Measurements from ENCODE around the gene OR51V1.

OR51V1 gene

GRCh38 chr11:5237420-5237819, 36.9 kb upstream of the OR51V1 start:
- Histone ChIP-seq H3K27me3 (ENCODE audit: insufficient read depth, low read length, poor library complexity) (peaks cover 10% of the 10 kb centered on the region), H3K9me3 (ENCODE audit: insufficient read depth, low read length, severe bottlenecking) (no peaks in the 10 kb centered on the region)

DNA sequence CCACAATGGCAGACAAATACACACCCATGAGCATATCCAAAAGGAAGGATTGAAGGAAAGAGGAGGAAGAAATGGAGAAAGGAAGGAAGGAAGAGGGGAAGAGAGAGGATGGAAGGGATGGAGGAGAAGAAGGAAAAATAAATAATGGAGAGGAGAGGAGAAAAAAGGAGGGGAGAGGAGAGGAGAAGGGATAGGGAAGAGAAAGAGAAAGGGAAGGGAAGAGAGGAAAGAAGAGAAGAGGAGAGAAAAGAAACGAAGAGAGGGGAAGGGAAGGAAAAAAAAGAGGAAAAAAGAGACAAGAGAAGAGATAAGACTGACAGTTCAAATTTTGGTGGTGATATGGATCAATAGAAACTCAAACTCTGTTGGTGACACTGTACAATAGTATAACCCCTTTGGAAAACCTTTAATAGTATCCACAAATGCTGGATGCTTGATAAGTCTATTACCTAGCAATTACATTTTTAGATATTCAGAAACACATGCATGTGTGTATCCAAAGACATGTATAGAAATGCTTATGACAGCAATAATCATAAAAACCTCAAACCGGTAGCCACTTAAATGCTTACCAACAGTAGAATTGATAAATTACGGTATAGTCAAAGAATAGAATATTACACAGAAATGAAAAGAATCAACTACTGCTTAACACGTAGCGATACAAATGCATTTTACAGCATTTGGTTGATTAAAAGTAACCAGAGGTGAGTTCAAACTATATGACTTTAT, 35.0 kb upstream of the OR51V1 start:
- peaks cover 8% of the 10 kb centered on the region for H3K27me3 ChIP-seq (ENCODE audit: insufficient read depth, low read length, poor library complexity)
- no peaks in the 10 kb centered on the region for H4K20me1 ChIP-seq (ENCODE audit: insufficient read depth, low read length)
- no peak overlapping the region for H3K27ac ChIP-seq (ENCODE audit: low read length)
- no peak overlapping the region for H3K4me3 ChIP-seq (ENCODE audit: low read depth in 1 of 2, low read length in 2 of 2)
- ATAC-seq (ENCODE audit: insufficient read depth, low read depth) = no peak
- no peaks in the 10 kb centered on the region for H3K4me1 ChIP-seq (ENCODE audit: insufficient read depth, low read length)
- TF ChIP-seq EZH2 (IDR thresholded peaks at IDR 0.05; ENCODE audit: borderline replicate concordance, low read depth, low read length, severe bottlenecking) (no peak), CTCF (IDR thresholded peaks at IDR 0.05; ENCODE audit: borderline replicate concordance, extremely low read depth, low read length, poor library complexity, severe bottlenecking) (no peak)
- no peaks in the 10 kb centered on the region for H3K36me3 ChIP-seq (ENCODE audit: insufficient read depth, low read length)
- no peaks in the 10 kb centered on the region for H3K9me3 ChIP-seq (ENCODE audit: insufficient read depth, low read length, severe bottlenecking)
- DNase-seq = no peak
- H2AFZ ChIP-seq (ENCODE audit: low read depth, low read length) = no peak overlapping the region
- H3K4me2 ChIP-seq (ENCODE audit: insufficient read depth, low read length) = no peak overlapping the region
- no peak overlapping the region for H3K9ac ChIP-seq (ENCODE audit: low read depth, low read length)
- no peaks in the 10 kb centered on the region for H3K79me2 ChIP-seq (ENCODE audit: insufficient read depth, low read length)

More at GRCh38 chr11:5237420-5237819, 36.9 kb upstream of the OR51V1 start:
- ATAC-seq (ENCODE audit: insufficient read depth, low read depth) (no peak), DNase-seq (no peak)
- TF ChIP-seq CTCF (IDR thresholded peaks at IDR 0.05; ENCODE audit: borderline replicate concordance, extremely low read depth, low read length, poor library complexity, severe bottlenecking) (no peak), EZH2 (IDR thresholded peaks at IDR 0.05; ENCODE audit: borderline replicate concordance, low read depth, low read length, severe bottlenecking) (no peak)
- Histone ChIP-seq H3K27ac (ENCODE audit: low read length) (no peak overlapping the region), H3K4me3 (ENCODE audit: low read depth in 1 of 2, low read length in 2 of 2) (no peak overlapping the region), H3K4me2 (ENCODE audit: insufficient read depth, low read length) (no peak overlapping the region), H2AFZ (ENCODE audit: low read depth, low read length) (no peak overlapping the region), H4K20me1 (ENCODE audit: insufficient read depth, low read length) (no peaks in the 10 kb centered on the region), H3K79me2 (ENCODE audit: insufficient read depth, low read length) (no peaks in the 10 kb centered on the region), H3K36me3 (ENCODE audit: insufficient read depth, low read length) (no peaks in the 10 kb centered on the region), H3K9ac (ENCODE audit: low read depth, low read length) (no peak overlapping the region), H3K4me1 (ENCODE audit: insufficient read depth, low read length) (no peaks in the 10 kb centered on the region)

GRCh38 chr11:5234381-5234834, 33.9 kb upstream of the OR51V1 start, which contains the start of gene HBD:
TSS of gene HBD (minus strand) at chr11:5234483. CDS start at chr11:5234433, 50 bp downstream.
- H4K20me1 ChIP-seq (ENCODE audit: insufficient read depth, low read length) = no peaks in the 10 kb centered on the region
- H3K36me3 ChIP-seq (ENCODE audit: insufficient read depth, low read length) = no peaks in the 10 kb centered on the region
- ATAC-seq (ENCODE audit: insufficient read depth, low read depth) (no peak), DNase-seq (no peak)
- TF ChIP-seq EZH2 (IDR thresholded peaks at IDR 0.05; ENCODE audit: borderline replicate concordance, low read depth, low read length, severe bottlenecking) (no peak), CTCF (IDR thresholded peaks at IDR 0.05; ENCODE audit: borderline replicate concordance, extremely low read depth, low read length, poor library complexity, severe bottlenecking) (no peak)
- no peaks in the 10 kb centered on the region for H3K9me3 ChIP-seq (ENCODE audit: insufficient read depth, low read length, severe bottlenecking)
- H2AFZ ChIP-seq (ENCODE audit: low read depth, low read length) = no peak within 1 kb of the TSS
- H3K4me1 ChIP-seq (ENCODE audit: insufficient read depth, low read length) = no peaks in the 10 kb centered on the region
- no peaks in the 10 kb centered on the region for H3K79me2 ChIP-seq (ENCODE audit: insufficient read depth, low read length)
- no peak within 1 kb of the TSS for H3K4me2 ChIP-seq (ENCODE audit: insufficient read depth, low read length)
- H3K9ac ChIP-seq (ENCODE audit: low read depth, low read length) = no peak within 1 kb of the TSS
- no peak within 1 kb of the TSS for H3K4me3 ChIP-seq (ENCODE audit: low read depth in 1 of 2, low read length in 2 of 2)
- H3K27ac ChIP-seq (ENCODE audit: low read length) = no peak within 1 kb of the TSS
- H3K27me3 ChIP-seq (ENCODE audit: insufficient read depth, low read length, poor library complexity) = peaks cover 8% of the 10 kb centered on the region

All from DND-41 (cell line).